ENCODE results near the gene VTCN1.

The VTCN1 gene

GRCh38 chr1:117173006-117173405, 37.7 kb downstream of the VTCN1 start:
- H3K4me3 ChIP-seq (ENCODE audit: low read depth, low read length): no peak overlapping the region
- no peak for TF ChIP-seq CTCF (IDR thresholded peaks at IDR 0.05; ENCODE audit: low read depth, low read length, missing control alignments)
- DNase-seq (ENCODE audit: low read depth): no peak

- H3K4me3 ChIP-seq (ENCODE audit: low read depth, low read length): no peak overlapping the region
- no peak for TF ChIP-seq CTCF (IDR thresholded peaks at IDR 0.05; ENCODE audit: low read depth, low read length, missing control alignments)
- no peak for DNase-seq (ENCODE audit: low read depth)
Observed at GRCh38 chr1:117171900-117172511, 38.7 kb downstream of the VTCN1 start.

- TF ChIP-seq CTCF (IDR thresholded peaks at IDR 0.05; ENCODE audit: low read depth, low read length, missing control alignments): no peak
- DNase-seq (ENCODE audit: low read depth): no peak
- no peak overlapping the region for H3K4me3 ChIP-seq (ENCODE audit: low read depth, low read length)
Observed at GRCh38 chr1:117169871-117170596, 40.7 kb downstream of the VTCN1 start.

- no peak for TF ChIP-seq CTCF (IDR thresholded peaks at IDR 0.05; ENCODE audit: low read depth, low read length, missing control alignments)
- no peak for DNase-seq (ENCODE audit: low read depth)
Observed at GRCh38 chr1:117167402-117167801, 43.3 kb downstream of the VTCN1 start.

GRCh38 chr1:117166076-117166475, 44.7 kb downstream of the VTCN1 start:
- DNase-seq (ENCODE audit: low read depth): no peak
- H3K4me3 ChIP-seq (ENCODE audit: low read depth, low read length): no peak overlapping the region
- no peak for TF ChIP-seq CTCF (IDR thresholded peaks at IDR 0.05; ENCODE audit: low read depth, low read length, missing control alignments)

More at GRCh38 chr1:117167402-117167801, 43.3 kb downstream of the VTCN1 start:
- H3K4me3 ChIP-seq (ENCODE audit: low read depth, low read length): no peak overlapping the region

- no peak for TF ChIP-seq CTCF (IDR thresholded peaks at IDR 0.05; ENCODE audit: low read depth, low read length, missing control alignments)
- H3K4me3 ChIP-seq (ENCODE audit: low read depth, low read length): no peak overlapping the region
- DNase-seq (ENCODE audit: low read depth): no peak
Observed at GRCh38 chr1:117164209-117164608, 46.5 kb downstream of the VTCN1 start.

GRCh38 chr1:117162816-117163215, 47.9 kb downstream of the VTCN1 start:
- DNase-seq (ENCODE audit: low read depth): no peak
- no peak for TF ChIP-seq CTCF (IDR thresholded peaks at IDR 0.05; ENCODE audit: low read depth, low read length, missing control alignments)
- H3K4me3 ChIP-seq (ENCODE audit: low read depth, low read length): no peak overlapping the region

All from GM12864 (cell line).